ENCODE results near the gene RYR2.

DNA sequence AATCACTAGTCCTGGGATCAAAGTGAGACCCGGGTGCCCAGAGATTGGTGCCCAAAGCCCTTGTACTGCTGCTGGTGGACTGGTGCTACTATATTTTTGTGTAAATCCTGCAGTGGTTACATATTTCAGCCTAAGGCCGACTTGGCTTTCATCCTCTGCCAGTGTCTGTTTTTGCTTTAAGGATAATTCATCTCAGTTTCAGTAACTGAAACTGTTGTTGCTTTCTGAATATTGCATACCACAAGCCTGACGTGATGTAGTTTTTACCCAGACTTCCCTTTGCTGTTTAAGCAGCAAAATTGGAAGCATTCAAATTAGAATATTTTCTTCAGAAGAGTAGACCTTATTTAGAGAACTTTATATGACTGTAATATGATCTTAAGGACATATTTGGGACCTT, 341.8 kb downstream of the RYR2 start:
- TF ChIP-seq, protein P1, sequence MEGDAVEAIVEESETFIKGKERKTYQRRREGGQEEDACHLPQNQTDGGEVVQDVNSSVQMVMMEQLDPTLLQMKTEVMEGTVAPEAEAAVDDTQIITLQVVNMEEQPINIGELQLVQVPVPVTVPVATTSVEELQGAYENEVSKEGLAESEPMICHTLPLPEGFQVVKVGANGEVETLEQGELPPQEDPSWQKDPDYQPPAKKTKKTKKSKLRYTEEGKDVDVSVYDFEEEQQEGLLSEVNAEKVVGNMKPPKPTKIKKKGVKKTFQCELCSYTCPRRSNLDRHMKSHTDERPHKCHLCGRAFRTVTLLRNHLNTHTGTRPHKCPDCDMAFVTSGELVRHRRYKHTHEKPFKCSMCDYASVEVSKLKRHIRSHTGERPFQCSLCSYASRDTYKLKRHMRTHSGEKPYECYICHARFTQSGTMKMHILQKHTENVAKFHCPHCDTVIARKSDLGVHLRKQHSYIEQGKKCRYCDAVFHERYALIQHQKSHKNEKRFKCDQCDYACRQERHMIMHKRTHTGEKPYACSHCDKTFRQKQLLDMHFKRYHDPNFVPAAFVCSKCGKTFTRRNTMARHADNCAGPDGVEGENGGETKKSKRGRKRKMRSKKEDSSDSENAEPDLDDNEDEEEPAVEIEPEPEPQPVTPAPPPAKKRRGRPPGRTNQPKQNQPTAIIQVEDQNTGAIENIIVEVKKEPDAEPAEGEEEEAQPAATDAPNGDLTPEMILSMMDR (IDR thresholded peaks at IDR 0.05) = no peak
- no peak for TF ChIP-seq POLR2A (IDR thresholded peaks at IDR 0.05)
- TF ChIP-seq POLR2AphosphoS5 (IDR thresholded peaks at IDR 0.05) = no peak
